Dermis blood vessel endothelial cell (primary cell): Measurements from ENCODE around the gene MOSPD2. TPM values are rescaled to one million over a fixed set of nuclear protein-coding genes. Genes with fewer than 3 reads are reported as not detected.

Experiments used
- DNase-seq: peaks from one replicate; pipeline ENCODE4 v3.0.0; 2010
- total RNA-seq: library from RNA; depleted of rRNA; stranded (reverse); fragments of >200 nt; gene quantifications from 2 replicates; pipeline ENCODE4 v1.2.3, GENCODE V29; 2014

The MOSPD2 gene
- 18.8 and 23.7 TPM in 2 replicates for total RNA-seq

GRCh38 chrX:14872851-14873675 is at the start of gene MOSPD2, which contains the start of gene FANCB:
MOSPD2 (plus strand) TSS chrX:14873421; CDS start chrX:14873529, 108 bp downstream.
FANCB (minus strand) TSS chrX:14873069; CDS start chrX:14865510, 7,559 bp downstream.
- peak; percentile 94 for DNase-seq

DNA sequence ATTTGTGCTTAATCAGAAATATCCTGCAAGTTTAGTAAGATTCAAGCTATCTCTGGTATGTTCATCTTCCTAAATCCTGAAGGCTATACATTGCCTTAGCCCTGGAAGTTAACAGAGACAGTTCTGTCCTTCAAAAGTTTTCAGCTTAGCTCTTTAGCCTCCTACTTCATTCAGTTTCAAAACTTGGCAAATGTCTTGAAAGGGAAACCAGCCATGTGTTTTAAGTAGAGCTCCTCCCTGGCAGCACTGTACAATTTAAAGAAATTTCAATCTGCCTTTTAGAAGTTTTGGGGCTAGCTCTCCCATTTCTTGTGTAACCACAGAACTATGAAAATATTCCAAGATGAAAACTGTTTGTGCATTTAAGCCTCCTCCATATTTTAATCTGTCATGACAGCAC is 47.4 kb upstream of the MOSPD2 start:
- no peak for DNase-seq

- no peak for DNase-seq
These were observed 46.9 kb upstream of the MOSPD2 start for GRCh38 chrX:14826319-14826718.

GRCh38 chrX:14829643-14830042 is 43.6 kb upstream of the MOSPD2 start:
- no peak for DNase-seq

- no peak for DNase-seq
These were observed 41.1 kb upstream of the MOSPD2 start for GRCh38 chrX:14832151-14832550.

DNA sequence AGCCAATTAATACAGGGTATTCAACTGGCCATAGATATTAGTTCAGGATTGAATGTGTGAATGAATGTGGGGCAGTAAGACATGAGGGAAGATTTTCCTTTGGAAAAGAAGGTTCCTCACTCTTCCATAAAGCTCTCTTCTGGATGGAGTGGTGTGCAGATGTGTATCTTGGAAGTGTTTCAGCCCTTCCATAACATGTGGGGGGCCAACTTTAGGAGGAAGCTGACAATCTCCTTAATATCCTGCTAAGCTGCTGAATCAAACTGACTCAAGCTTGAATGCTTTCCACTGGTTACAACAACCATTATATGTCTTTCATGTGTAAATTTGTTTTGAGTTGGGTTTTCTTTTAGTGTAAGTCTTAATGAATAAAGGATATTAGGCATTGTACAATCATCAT is 40.6 kb upstream of the MOSPD2 start:
- DNase-seq: peak; percentile 1

GRCh38 chrX:14837155-14837554 is 36.1 kb upstream of the MOSPD2 start:
- no peak for DNase-seq

DNA sequence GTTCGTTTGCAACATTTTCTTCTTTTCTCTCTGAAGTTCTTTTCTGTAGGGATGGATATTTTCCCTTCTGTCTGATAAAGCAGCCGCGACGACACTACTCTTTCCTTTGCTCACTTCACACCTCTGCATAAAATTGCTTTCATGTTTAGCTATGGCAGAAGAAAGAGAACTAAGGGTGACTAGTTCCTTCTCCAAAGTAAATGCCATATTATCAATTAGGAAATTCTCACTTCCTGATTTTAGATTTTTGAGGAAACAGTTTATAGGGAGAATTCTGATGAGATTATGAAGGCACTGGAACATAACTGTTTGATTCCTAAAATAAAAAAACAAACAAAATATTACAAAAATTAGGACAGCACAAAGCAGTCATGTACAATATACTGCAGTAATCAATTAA is 29.6 kb upstream of the MOSPD2 start:
- no peak for DNase-seq

DNA sequence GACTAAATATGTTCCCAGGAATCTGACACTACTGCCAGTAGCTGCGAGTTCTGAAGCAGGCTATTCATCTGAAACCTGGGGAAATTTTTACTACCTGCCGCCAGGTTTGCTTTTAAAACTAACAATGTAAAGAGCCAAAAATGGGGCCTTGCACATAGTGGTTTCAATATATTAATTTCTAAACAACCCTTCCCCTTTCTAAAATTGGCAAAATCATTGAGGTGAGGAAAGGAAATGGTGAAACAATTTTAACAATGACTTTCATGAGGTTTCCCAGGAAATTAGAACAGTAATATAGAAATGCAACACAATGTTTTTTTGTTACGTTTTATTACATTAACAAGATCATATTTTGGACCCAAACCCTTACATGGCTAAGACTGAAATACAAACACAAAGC is 21.7 kb upstream of the MOSPD2 start:
- DNase-seq: no peak

- no peak for DNase-seq
These were observed 8.6 kb upstream of the MOSPD2 start for GRCh38 chrX:14864631-14865030.

- DNase-seq: no peak
These were observed 8.0 kb upstream of the MOSPD2 start for GRCh38 chrX:14865201-14865600.

- DNase-seq: no peak
These were observed 1.5 kb upstream of the MOSPD2 start for GRCh38 chrX:14871767-14872166.

DNA sequence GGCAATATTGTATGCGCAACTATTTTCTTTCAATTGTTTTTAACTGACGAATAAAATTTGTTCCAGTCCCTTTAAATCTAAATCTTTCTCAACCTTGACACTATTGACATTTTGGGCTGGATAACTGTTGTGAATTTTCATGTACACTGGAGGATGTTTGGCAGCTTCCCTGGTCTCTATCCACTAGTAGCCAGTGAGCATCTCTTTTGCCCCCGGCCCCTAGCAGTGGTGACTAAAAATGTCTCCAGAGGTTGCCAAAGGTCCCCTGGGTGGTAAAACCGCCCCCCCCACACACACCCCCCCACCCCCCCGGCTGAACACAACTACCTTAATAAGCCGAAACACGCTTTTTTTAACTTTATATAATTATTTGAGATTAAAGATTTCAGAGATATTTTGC is 866 bp upstream of the MOSPD2 start:
- DNase-seq: no peak

GRCh38 chrX:14873676-14874049 is 442 bp downstream of the MOSPD2 start:
- no peak for DNase-seq

DNA sequence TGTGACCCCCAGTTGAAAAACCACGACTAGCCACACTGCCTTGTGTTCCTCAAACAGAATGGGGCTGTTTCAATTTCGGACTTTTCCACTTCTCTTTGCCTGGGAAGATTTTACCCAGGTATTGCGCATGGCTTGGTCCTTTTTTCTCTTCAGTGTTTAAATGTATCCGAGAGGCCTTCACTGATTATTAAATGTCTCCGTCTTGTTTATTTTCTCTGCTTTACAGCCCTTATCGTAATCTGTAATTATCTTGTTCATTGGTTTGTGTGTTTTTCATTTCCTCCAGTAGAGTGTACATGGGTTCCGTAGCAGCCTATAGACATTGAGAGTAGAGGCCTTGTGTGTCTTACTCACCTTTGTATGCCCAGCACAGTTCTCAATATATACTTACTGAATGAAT is 2.4 kb downstream of the MOSPD2 start:
- DNase-seq: no peak

- DNase-seq: no peak
These were observed 10.6 kb downstream of the MOSPD2 start for GRCh38 chrX:14883826-14884225.

- DNase-seq: no peak
These were observed 11.5 kb downstream of the MOSPD2 start for GRCh38 chrX:14884714-14885113.

DNA sequence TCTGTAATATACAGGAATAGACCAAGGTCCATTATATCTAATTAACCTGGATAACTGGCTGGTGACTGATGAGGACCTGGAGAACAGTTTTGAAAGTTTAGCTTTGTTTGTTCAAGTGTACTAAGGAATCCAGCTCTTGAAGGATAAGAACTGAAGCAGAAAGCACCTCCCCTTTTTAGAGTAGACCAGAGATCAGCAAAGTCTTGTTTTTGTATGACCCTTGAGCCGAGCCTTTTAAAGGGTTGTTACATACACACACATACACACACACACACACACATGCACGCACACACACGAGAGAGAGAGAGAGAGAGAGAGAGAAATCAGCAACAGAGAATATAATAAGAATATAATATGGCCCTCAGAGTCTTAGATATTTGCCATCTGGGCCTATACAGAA is 13.0 kb downstream of the MOSPD2 start:
- no peak for DNase-seq

GRCh38 chrX:14896273-14896672 is 23.1 kb downstream of the MOSPD2 start:
- DNase-seq: no peak

- DNase-seq: no peak
These were observed 23.8 kb downstream of the MOSPD2 start for GRCh38 chrX:14897042-14897441.

DNA sequence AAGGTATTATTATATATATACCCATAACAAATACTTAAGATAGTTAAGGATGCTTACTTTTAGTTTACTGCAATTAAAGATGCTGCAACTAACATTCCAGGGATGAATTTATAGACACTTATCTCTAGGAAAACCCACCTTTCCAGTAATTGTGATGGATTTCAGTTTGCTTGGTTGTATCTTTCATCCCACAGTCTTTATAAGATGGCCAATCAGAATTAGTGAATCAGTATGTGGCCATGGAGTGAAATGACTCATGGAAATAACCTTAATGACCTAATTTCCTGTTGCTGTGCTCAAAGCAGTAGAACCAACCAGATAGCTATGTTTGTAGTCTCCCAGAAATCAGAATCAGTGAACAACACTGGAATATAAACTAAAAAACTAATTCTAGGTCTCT is 26.4 kb downstream of the MOSPD2 start:
- peak; percentile 78 for DNase-seq

GRCh38 chrX:14902537-14902936 is 29.3 kb downstream of the MOSPD2 start:
- DNase-seq: no peak

- DNase-seq: no peak
These were observed 30.7 kb downstream of the MOSPD2 start for GRCh38 chrX:14903891-14904290.

DNA sequence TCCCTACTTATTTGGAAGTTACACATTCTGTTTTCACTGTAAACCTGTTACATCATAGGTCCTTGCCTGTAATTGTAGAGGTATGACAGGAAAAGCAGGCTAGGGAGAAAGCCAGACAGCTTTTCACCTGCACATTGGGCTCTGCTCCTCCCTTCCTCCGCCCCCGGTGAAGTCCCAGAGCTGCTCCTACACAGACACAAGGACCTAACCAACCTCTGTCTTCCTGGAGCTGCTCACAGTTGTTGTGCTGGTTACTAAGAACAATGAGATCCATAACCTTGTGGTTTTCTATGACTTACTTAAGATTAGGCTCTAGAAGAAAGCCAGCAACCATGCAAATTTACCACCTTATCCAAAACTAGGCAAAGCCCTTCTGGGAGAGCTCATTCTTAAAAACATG is 40.0 kb downstream of the MOSPD2 start:
- peak; percentile 30 for DNase-seq

- DNase-seq: no peak
These were observed 42.4 kb downstream of the MOSPD2 start for GRCh38 chrX:14915596-14915995.
